Stimulated activated naive B cell treated with anti-CD40 and anti-IgM and Interleukin-4, amounts not matched to agents 10 μg/mL and 1 μg/mL and 100 μg/mL, for 72 hours (primary cell): ENCODE results near the gene NPPA.
"Not testable (repeated sequence)": the region's sequence is repeated elsewhere in the genome, so short reads cannot be mapped to it uniquely, and the experiment has no call there.

Source experiments
- ATAC-seq, 2 donors: fragments of 150-1000 bp; cut with Tn5 transposase; replicated peaks; 2 replicates each; pipeline ENCODE4 v1.10.0; 2021; ENCODE audit warnings: moderate library complexity in 1 of 2
- DNase-seq: peaks from one replicate; pipeline ENCODE4 v3.0.0; 2021
- H3K27ac Mint-ChIP-seq: one replicate; pipeline ENCODE4 v1.8.0; 2022; ENCODE audit warnings: mild to moderate bottlenecking, mixed read lengths
- H3K27me3 Mint-ChIP-seq, 2 donors: one replicate each; pipeline ENCODE4 v1.8.0; 2022; ENCODE audit warnings: mixed read lengths in 2 of 2
- H3K36me3 Mint-ChIP-seq, 2 donors: one replicate each; pipeline ENCODE4 v1.8.0; 2022; ENCODE audit warnings: mixed read lengths in 2 of 2, mild to moderate bottlenecking in 1 of 2
- H3K4me1 Mint-ChIP-seq, 2 donors: one replicate each; pipeline ENCODE4 v1.8.0; 2022; ENCODE audit warnings: mixed read lengths in 2 of 2, mild to moderate bottlenecking in 1 of 2
- H3K4me3 Mint-ChIP-seq, 2 donors: one replicate each; pipeline ENCODE4 v1.8.0; 2022; ENCODE audit warnings: mild to moderate bottlenecking in 2 of 2, mixed read lengths in 2 of 2, moderate library complexity in 1 of 2
- H3K9me3 Mint-ChIP-seq, 2 donors: one replicate each; pipeline ENCODE4 v1.8.0; 2022; ENCODE audit warnings: mixed read lengths in 2 of 2, mild to moderate bottlenecking in 1 of 2

The NPPA gene

DNA sequence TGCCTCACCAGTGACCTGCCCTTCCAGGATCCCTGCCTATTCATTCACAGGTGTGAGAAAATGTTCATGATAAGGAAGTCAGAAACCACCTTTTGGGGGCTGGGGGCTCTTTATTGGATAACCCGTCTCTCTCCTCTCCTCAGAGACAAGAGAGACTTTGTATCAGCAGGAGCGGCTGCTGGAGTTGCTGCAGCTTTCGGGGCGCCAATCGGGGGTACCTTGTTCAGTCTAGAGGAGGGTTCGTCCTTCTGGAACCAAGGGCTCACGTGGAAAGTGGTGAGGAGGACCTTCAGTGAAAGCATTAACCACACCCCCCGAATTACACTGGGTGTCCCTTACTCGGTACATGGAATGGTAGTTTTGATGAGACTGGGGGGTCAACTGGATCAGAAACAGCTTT, 20.6 kb downstream of the NPPA start:
- no peak for DNase-seq

DNA sequence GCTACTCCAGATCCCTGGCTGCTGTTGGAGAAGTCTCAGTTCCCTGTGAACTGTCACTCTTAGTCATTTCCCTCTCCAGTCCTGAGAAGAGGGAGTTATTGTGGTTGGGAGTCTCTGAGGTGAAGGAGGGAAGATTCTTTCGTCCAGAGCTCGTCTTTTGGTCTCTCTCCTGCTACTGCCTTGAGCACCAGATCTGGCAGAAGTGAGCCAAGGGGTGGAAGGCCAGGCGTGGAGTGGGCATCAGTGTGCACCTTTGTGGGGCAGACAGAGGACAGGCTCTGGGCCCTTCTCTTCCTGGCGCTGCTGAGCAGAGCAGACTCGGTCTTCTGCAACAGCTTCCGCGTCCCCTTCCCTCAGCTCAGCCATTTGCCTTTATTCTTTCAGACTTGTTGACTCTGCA, 22.5 kb downstream of the NPPA start:
- Mint-ChIP-seq H3K9me3 (no peaks in the 10 kb centered on the region), H3K27me3 (no peaks in the 10 kb centered on the region), H3K27ac (no peak overlapping the region), H3K36me3 (peaks cover 45 to 64% of the 10 kb centered on the region in 2 donors), H3K4me1 (peaks cover 4 to 14% of the 10 kb centered on the region in 2 donors), H3K4me3 (no peak overlapping the region)
- no peak for DNase-seq
- ATAC-seq: no peak

More for the DNA sequence above, 20.6 kb downstream of the NPPA start:
- Mint-ChIP-seq H3K36me3 (peaks cover 40 to 50% of the 10 kb centered on the region in 2 donors), H3K4me1 (peaks cover 4 to 6% of the 10 kb centered on the region in 2 donors), H3K27me3 (no peaks in the 10 kb centered on the region), H3K9me3 (no peaks in the 10 kb centered on the region), H3K27ac (no peak overlapping the region), H3K4me3 (no peak overlapping the region)
- no peak for ATAC-seq

DNA sequence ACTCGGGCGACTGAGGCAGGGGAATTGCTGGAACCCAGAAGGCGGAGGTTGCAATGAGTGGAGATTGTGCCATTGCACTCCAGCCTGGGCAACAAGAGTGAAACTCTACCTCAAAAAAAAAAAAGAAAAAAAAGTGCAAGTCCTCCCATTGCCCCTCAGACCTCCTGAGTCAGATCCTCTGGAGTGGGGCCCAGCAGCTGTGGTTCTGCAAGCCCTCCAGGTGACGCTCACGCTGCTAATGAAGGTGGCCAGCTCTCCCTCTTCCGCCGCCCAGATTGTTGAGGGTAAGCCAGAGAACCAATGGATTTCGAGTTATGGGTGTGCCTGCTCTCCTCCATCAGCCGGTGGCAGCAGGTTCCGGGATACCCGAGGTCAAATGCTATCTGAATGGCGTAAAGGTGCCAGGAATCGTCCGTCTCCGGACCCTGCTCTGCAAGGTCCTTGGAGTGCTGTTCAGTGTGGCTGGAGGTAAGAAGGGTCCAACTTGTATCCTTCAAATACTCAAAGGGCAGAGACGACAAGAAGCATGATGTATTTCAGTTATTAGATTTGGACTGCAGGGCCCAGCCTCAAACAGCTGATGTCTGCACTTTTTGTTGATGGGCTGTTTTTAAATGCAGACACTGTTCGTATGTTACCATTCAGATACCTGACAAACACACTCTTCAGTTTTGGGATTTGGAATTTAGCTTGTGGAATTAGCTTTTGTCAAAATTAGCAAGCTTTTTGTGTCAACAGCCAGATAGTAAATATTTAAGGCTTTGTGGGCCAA, 24.0 kb downstream of the NPPA start:
- Mint-ChIP-seq H3K36me3 (peaks cover 46 to 65% of the 10 kb centered on the region in 2 donors), H3K4me1 (peaks cover 6 to 17% of the 10 kb centered on the region in 2 donors), H3K4me3 (no peak overlapping the region), H3K27me3 (no peaks in the 10 kb centered on the region), H3K9me3 (no peaks in the 10 kb centered on the region), H3K27ac (no peak overlapping the region)
- DNase-seq (no peak), ATAC-seq (no peak)

DNA sequence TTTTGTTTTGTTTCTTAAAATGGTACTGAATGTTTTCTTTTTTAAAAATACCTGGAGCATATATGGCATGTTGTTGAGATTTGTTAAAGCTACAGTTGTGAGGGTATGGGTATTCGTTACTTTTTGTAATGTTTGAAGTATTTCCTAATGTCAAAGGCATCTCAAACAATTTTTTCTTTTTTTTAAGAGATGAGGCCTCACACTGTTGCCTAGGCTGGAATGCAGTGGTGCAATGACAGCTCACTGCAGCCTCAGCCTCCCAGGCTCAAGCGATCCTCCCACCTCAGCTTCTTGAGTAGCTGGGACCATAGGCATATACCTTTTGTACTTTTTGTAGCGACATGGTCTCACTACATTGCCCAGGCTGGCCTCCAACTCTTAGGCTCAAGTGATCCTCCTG, 25.5 kb downstream of the NPPA start:
- ATAC-seq (no peak), DNase-seq (no peak)
- H3K27me3 Mint-ChIP-seq: no peaks in the 10 kb centered on the region
- peaks cover 9 to 17% of the 10 kb centered on the region in 2 donors for H3K4me1 Mint-ChIP-seq
- peaks cover 44 to 59% of the 10 kb centered on the region in 2 donors for H3K36me3 Mint-ChIP-seq
- H3K4me3 Mint-ChIP-seq: no peak overlapping the region
- peak overlapping the region; percentile 1 for H3K27ac Mint-ChIP-seq
- H3K9me3 Mint-ChIP-seq: no peaks in the 10 kb centered on the region

DNA sequence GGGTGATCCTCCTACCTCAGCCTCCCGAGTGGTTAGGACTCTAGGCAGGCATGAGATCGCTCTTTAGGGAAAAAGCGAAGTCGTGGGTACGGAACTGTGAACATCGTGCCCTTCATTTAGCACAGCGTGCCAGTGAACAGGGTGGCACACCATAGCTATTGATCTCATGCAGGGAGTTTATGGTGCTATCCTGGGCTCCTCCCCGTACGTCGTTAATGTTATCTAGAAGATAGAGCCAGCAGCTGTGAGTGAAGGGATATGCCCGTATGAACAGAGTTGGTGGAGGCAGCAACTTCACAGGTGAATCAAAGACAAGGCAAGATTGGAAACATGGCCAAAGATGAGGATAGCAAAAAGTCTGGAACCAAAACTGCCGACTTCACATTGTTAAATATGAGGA, 30.4 kb downstream of the NPPA start:
- Mint-ChIP-seq H3K27me3 (no peaks in the 10 kb centered on the region), H3K4me3 (no peak overlapping the region), H3K36me3 (peaks cover 49 to 64% of the 10 kb centered on the region in 2 donors), H3K9me3 (no peaks in the 10 kb centered on the region), H3K4me1 (peaks cover 23 to 57% of the 10 kb centered on the region in 2 donors), H3K27ac (peak overlapping the region; percentile 86)
- DNase-seq: no peak
- no peak for ATAC-seq

DNA sequence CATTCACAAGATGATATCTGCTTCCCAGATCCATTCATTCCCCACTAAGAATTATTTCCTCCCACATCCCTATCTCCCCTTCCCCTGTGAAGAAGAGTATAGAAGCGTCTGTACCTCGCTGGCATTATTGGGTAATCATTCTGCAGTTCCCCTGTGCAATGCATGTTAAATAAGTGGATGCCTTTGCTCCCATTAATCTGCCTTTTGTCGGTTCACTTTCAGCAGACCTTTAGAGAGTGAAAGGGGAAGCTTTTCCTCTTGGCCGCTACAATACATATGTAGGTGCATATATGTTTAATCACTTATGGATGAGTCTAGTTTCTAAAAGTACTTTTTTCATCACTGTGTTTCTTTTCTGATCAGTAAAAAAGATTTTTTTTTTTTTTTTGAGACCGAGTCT, 34.6 kb downstream of the NPPA start:
- DNase-seq (no peak), ATAC-seq (no peak)
- Mint-ChIP-seq H3K27me3 (no peaks in the 10 kb centered on the region), H3K9me3 (no peaks in the 10 kb centered on the region), H3K27ac (peak overlapping the region; percentile 75), H3K36me3 (peaks cover 55 to 66% of the 10 kb centered on the region in 2 donors), H3K4me1 (peaks cover 32 to 79% of the 10 kb centered on the region in 2 donors), H3K4me3 (peak overlapping the region in 1 of 2 donors; percentile 39)

DNA sequence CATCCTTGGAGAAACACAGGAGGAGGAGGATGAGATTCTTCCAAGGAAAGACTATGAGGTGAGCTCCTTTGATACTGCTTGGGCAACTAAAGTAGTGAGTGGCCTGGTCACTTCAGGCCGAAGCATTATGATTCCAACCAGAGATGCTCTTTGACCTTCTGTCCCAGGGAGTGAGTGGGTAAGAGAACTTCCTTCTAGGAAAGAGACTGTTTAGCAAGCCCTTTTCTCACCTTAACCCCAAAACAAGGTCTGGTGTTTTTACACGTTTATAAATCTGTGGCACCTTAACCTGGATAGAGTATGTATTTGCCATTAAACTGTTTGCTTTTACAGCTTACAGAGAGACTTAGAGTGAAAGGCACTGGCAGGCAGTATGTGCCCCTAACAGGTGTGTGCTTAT, 40.5 kb downstream of the NPPA start:
- Mint-ChIP-seq H3K27me3 (no peaks in the 10 kb centered on the region), H3K9me3 (no peaks in the 10 kb centered on the region), H3K4me1 (peaks cover 35 to 78% of the 10 kb centered on the region in 2 donors), H3K36me3 (peaks cover 44 to 59% of the 10 kb centered on the region in 2 donors), H3K27ac (peak overlapping the region; percentile 97), H3K4me3 (peak overlapping the region; percentile 89 to 90)
- no peak for DNase-seq
- no peak for ATAC-seq

DNA sequence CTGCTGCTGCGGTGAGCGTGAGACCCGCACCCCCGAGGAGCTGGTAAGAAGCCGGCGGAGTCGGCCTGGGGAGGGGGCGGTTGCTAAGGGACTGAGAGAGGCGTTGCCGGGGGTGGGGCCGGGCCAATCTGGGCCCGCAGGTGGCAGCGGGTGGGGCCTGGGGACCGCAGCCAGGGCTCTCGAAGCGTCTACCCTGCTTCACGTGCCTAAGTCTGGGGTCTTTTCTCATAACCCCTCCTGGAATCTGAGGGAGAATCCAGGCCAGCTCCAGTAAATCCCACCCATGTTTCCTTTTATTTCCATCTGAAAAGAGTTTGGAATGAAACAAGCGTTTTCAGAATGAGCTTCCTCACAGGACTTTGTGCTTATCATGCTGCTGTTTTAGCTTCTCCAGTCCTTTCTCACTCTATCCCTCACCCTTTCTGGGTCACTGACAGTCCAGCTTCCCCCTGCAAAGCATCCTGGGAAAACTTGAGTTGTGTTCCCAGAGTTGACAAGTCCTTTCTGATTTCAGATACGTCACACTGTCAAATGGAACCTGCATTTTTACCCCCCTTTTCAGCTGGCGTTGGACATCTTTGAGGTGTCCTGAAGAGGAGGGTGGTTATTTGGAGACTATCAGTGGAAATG, 41.2 kb downstream of the NPPA start:
- H3K4me1 Mint-ChIP-seq: peaks cover 33 to 78% of the 10 kb centered on the region in 2 donors
- peak overlapping the region; percentile 89 to 90 for H3K4me3 Mint-ChIP-seq
- H3K36me3 Mint-ChIP-seq: peaks cover 42 to 58% of the 10 kb centered on the region in 2 donors
- peak; percentile 62 to 64 for ATAC-seq
- H3K9me3 Mint-ChIP-seq: no peaks in the 10 kb centered on the region
- H3K27me3 Mint-ChIP-seq: no peaks in the 10 kb centered on the region
- H3K27ac Mint-ChIP-seq: peak overlapping the region; percentile 97
- DNase-seq: no peak

DNA sequence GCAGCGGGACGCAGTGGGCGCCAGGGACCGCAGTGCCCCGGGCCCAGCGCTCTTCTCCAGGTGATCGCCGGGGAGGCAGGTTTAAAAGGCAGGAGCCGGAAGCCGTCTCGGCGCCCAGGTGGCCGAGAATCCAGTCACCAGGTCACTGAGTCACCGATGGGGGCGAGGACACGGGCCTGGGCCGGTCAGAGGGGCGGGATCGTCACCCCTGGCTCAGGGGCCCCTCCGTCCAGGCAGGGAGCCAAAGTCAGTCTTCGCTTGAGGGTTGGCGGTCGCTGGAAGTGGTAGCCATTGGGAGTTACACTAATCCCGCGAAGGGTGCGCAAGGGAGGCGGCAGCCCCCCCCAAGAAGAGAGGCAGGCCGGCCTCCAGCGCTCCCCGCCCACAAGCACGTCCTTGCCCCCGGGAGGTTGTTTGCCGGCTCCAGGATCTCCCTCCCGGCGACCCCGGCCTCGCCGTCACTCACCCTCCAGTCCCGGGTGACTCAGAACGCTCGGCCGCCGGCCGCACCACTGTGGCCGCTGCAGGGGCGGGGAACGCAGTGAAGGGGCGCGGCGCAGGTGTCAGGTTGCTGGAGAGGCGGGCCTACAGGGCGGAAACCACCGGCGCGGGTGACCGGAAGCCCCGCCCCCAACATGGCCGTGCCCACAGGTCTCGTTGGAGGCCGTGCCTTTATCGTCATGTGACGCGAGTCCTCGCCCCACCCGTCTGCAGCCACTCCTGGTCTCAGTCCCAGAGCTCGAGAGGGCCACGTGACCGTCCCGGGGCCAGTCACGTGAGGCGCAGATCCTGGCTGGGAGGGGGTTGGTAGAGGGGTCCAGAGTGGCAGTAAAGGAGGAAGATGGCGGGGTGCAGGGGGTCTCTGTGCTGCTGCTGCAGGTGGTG, 41.9 kb downstream of the NPPA start, which contains the start of the genes CLCN6 and MTHFR:
TSS of gene CLCN6 (plus strand) at position 770 of the 885 bp plus-strand sequence. CDS start at position 842, 72 bp downstream.
TSS of gene MTHFR (minus strand) at position 543 of the 885 bp plus-strand sequence. CDS start 2,848 bp downstream, outside the sequence.
- Mint-ChIP-seq H3K36me3 (peaks cover 41 to 61% of the 10 kb centered on the region in 2 donors), H3K9me3 (no peaks in the 10 kb centered on the region), H3K4me1 (peaks cover 33 to 78% of the 10 kb centered on the region in 2 donors), H3K27ac (peak within 1 kb of the TSS; percentile 97), H3K4me3 (peak within 1 kb of the TSS; percentile 89 to 90), H3K27me3 (no peaks in the 10 kb centered on the region)
- peak; percentile 84 to 86 for ATAC-seq
- peak; percentile 99 for DNase-seq

DNA sequence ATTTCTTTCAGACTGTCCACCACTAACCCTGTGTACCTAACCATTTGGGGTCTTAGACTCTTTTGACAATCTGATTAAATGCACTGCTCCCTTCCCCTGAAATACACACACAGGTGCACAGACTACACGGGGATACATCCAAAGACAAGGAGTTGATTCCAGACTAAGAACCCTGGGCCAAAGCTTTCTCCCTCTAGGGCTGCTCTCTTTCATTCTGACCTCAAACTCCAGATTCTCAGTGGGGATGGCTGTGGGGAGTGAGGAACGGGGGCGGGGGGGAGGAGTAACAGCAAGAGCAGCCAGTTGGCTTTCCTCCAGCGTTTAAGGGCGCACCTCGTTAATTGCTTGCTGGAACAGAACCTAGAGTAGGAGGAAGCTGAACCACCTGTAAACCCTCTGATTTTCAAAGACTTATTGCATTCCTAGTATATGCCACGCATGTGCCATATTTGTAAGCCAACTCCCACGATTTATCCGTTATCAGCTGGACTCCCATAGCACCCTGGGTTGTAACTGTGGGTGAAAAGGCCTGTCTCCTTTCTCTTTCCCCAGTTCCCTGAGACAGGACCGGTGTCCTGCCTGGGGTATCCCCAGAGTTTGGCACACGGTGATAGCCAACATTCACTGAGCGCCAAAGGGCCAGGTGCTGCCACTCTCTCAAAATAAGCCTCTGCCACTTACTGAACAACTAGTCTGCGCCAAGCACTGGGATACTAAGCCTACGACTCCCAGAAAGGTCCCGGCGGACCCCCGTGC, 42.7 kb downstream of the NPPA start:
- Mint-ChIP-seq H3K36me3 (peaks cover 47 to 68% of the 10 kb centered on the region in 2 donors), H3K27me3 (no peaks in the 10 kb centered on the region), H3K27ac (peak overlapping the region; percentile 97), H3K9me3 (no peaks in the 10 kb centered on the region), H3K4me1 (peaks cover 31 to 77% of the 10 kb centered on the region in 2 donors), H3K4me3 (peak overlapping the region; percentile 89 to 90)
- ATAC-seq (no peak), DNase-seq (no peak)

DNA sequence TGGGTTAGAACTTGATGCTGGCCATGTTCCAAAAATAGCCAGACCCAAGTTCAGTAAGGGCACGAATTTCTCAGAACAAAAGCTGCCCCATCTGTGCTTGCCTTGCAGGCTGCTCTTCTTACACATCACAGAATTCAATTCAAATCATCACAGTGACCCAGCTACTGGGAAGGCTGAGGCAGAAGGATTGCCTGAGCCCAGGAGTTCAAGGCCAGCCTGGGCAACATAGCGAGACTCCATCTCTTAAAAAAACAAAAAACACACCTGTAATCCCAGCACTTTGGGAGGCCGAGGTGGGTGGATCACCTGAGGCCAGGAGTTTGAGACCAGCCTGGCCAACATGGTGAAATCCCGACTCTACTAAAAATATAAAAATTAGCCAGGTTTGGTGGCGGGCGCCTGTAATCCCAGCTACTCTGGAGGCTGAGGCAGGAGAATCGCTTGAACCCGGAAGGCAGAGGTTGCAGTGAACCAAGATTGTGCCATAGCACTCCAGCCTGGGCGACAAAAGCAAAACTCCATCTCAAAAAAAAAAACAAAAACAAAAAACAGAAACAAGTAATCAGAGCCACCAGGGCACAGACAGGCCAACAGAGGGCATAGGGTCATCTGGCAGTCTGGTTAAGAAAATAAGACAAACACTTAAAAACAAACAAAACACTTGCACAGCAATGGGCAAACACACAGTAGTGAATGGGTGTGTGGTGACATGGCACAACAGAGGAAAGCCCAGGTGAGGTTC, 43.5 kb downstream of the NPPA start:
- peaks cover 26 to 70% of the 10 kb centered on the region in 2 donors for H3K4me1 Mint-ChIP-seq
- H3K27ac Mint-ChIP-seq: peak overlapping the region; percentile 88
- not testable (repeated sequence) for H3K27me3 Mint-ChIP-seq, H3K9me3 Mint-ChIP-seq, ATAC-seq, DNase-seq
- peak overlapping the region; percentile 89 to 90 for H3K4me3 Mint-ChIP-seq
- peaks cover 44 to 68% of the 10 kb centered on the region in 2 donors for H3K36me3 Mint-ChIP-seq

DNA sequence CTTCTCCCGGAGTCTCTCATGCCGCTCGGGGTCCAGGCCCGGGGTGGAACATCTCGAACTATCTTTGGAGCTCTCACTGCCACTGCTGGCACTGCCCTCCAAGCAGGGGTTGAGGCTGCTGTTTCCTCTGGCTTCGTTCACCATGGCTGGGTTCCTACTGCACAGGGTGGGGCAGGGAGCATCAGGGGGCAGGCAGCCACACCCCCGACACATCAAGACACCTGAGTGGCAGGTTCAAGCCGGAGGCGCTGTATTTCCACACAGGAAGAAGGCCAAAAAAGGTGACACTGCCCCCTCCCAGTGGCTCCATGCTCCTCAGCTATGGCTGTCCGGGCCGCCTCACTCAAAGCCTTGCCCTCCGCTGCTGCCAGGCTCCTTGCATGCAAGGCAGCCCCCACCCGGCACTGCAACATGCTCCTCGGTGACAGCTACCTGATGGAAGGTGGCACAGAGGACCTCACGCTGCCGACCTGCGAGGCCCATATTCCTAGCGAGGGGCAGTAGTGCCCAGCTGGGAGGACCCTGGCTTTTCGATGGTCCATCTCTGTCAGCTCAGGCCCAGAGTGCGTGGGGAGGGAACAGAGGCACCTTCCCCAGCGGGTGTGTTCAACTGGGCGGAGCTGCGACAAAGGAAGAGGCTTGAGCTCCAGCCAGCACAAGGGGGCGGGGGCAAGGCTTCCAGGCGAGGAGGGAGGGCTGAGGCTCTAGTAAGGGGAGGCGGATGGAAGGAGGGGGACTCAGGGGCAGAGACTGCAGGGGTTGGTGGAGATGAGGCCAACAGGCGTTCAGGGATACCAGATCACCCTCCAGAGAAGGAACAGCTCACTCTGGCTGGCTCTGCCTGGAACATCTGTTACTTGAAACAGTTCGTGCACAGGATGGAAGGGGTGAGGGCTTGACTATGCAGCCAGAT, 44.4 kb downstream of the NPPA start:
- ATAC-seq: peak; percentile 38 to 43
- no peaks in the 10 kb centered on the region for H3K9me3 Mint-ChIP-seq
- H3K36me3 Mint-ChIP-seq: peaks cover 41 to 64% of the 10 kb centered on the region in 2 donors
- H3K4me1 Mint-ChIP-seq: peaks cover 26 to 61% of the 10 kb centered on the region in 2 donors
- H3K27me3 Mint-ChIP-seq: no peaks in the 10 kb centered on the region
- peak overlapping the region; percentile 89 to 90 for H3K4me3 Mint-ChIP-seq
- H3K27ac Mint-ChIP-seq: peak overlapping the region; percentile 88
- DNase-seq: peak; percentile 62
